GM19239 (cell line): ENCODE measurements around the gene ZP4.

Experiments used
- DNase-seq: peaks from one replicate; pipeline ENCODE4 v3.0.0; 2011; ENCODE audit warnings: low spot score; ENCODE audit not compliant: insufficient read length
- FAIRE-seq: peaks from 2 replicates; lab custom pipeline; 2011; peaks lifted over from hg19 to GRCh38; lab: Jason Lieb, UNC

The ZP4 gene, protein sequence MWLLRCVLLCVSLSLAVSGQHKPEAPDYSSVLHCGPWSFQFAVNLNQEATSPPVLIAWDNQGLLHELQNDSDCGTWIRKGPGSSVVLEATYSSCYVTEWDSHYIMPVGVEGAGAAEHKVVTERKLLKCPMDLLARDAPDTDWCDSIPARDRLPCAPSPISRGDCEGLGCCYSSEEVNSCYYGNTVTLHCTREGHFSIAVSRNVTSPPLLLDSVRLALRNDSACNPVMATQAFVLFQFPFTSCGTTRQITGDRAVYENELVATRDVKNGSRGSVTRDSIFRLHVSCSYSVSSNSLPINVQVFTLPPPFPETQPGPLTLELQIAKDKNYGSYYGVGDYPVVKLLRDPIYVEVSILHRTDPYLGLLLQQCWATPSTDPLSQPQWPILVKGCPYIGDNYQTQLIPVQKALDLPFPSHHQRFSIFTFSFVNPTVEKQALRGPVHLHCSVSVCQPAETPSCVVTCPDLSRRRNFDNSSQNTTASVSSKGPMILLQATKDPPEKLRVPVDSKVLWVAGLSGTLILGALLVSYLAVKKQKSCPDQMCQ

DNA sequence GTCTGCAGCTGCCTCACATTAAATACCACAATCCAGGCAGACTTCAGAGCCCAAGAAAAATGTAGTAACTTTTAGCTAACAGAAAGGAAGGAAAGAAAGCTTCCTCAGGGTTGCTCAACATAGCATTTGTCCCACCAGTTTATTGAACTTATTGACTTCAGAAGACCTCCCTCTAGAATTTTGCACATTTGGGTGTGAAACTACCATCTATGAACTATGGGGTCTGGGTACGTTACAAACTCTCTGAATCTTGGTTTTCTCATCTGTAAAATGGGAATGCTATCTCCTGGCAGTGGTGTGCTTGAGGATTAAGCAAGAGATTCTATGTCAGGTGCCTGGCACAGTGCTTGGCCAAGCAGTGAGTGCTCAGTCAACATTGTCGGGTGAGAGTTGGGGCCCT, at the start of gene ZP4:
Gene ZP4 (minus strand): TSS at position 101 of the 400 bp plus-strand sequence. CDS start 287 bp downstream, outside the sequence.
- FAIRE-seq (no peak), DNase-seq (no peak)

DNA sequence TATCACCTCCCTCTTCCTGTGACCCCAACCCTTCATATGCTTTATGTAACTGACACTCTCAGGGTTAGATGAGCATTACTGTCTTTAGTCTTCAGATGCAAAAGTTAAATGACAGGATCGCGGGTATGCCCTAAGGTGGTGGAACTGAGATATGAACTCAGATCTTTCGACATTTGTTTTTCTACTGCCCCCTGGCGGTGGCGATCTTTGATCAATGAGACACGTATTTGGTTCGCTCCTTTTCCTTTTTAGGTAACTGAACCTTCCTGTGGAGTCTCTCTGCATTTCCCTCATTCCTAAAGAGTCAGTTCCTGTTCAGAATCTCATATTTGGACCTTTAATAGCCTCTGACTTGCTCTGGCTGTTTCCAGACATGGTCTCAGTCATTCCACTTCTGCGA, 47.8 kb upstream of the ZP4 start:
- DNase-seq (no peak), FAIRE-seq (no peak)

DNA sequence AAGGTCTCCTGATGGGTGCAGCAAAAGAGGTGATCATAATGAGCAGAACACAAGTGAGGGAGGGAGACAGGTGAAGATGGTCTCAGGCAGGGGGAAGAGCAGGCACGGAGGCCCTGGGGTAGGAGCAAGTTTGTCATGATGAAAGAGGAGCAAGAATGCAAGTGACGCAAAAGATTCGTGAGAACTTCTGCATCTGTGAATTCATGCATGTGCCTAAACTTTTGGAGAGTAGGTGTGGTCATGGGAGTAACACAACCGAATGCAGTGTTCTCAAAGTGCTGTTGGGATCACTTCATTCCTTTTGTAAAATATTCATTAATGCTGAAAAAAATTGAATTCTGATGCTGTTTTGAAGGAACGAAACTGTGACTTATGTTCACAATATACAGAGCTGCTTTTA, 47.3 kb upstream of the ZP4 start:
- FAIRE-seq (no peak), DNase-seq (no peak)

DNA sequence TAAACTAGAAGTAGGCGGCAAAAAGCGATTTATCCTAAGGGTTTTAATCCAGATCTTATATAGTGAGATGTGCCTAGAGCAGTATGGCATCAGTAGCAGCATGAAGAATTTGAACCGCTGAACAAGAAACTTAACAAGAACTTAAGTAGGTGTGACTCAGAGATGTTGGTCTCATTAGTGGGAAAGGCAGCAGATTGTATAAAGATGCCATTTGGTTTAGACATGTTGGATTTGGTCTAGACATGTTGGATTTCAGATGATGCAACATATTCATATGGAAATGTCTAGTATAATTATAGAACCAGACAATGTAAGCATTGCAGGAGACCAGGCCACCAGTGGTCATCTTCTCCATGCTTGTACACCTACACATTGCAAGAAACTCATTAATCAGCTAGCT, 42.1 kb upstream of the ZP4 start:
- FAIRE-seq (no peak), DNase-seq (no peak)

DNA sequence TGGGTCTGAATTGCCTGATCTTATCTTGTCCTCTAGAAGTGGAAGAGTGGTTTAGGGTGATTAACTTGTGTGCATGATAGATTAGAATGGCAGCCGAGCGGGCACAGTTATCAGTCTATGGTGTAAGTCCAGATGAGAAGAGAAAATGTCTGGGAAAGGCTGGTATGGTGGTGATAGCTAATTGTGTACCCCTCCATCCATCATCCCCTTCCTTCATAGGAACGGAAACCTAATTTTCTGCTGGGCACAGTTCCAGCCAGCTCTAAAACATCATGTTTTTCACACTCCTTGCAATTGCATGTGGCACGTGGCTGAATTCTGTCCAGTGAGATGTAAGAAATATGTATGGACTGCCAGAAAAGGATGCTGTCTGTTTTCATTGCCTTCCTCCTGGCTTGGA, 40.9 kb upstream of the ZP4 start:
- FAIRE-seq (no peak), DNase-seq (no peak)

DNA sequence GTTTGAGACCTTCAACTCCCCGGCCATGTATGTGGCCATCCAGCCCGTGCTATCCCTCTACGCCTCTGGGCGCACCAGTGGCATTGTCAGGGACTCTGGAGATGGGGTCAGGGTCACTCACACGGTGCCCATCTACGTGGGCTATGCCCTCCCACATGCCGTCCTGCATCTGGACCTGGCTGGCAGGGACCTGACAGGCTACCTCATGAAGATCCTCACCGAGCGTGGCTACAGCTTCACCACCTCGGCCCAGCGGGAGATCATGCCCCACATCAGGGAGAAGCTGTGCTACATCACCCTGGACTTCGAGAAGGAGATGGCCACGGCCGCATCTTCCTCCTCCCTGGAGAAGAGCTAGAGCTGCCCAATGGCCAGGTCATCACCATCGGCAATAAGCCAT, 36.5 kb upstream of the ZP4 start:
- no peak for DNase-seq
- FAIRE-seq, result no peak

DNA sequence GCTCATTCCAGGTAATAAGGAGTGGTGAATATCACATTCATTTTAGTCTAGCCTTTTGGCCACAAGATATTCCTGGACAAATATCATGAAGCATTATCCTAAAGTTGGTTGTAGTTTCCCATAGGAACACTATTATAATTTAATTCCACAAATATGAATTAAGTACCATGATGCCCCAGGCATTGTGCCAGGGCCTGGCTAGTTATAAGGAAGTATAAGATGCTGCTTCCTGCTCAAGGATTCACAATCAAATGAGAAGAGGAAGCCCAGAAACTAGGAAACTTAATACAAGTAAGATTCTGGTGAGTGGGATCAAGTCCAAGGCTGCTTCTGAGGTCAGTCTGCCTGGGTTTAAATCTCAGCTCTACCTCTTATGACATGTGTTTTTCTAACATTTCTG, 30.6 kb upstream of the ZP4 start:
- FAIRE-seq (no peak), DNase-seq (no peak)

DNA sequence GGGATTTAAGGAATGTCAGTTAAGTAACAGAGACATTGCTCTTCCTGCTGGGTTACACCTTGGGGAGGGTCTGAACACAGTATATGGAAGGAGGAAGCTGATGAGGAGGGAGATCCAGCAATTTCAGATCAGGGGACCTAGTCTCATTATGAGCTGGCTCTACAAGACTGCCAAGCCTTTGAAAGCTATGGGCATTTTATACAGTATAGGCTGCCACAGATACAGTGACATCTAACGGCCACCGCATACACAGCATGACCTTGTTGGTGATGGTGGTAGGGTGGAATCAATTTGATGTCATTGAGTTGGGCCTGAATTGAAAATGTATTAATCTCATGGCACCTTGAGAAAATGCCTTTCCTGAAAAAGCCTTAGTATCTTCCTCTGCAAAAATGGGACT, 22.6 kb upstream of the ZP4 start:
- DNase-seq, result no peak

DNA sequence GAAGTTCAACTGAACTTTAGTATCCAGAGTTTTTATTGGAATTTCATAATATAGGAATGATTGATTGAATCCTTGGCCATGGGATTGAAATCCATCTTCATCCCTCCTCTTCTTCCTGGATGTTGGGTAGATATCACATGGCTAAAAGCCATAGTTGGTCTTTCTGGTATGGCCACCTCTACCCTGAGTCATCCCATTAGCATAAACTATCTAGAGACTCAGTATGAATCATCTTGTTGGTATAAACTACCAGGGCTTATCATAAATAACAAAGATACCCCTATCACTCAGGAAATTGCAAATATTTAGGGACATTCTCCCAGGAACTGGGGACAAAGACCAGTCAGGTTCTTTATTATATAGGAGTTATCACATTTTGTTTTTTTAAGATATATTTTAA, 21.2 kb upstream of the ZP4 start:
- no peak for FAIRE-seq
- no peak for DNase-seq

More for the DNA sequence above, 22.6 kb upstream of the ZP4 start:
- no peak for FAIRE-seq

DNA sequence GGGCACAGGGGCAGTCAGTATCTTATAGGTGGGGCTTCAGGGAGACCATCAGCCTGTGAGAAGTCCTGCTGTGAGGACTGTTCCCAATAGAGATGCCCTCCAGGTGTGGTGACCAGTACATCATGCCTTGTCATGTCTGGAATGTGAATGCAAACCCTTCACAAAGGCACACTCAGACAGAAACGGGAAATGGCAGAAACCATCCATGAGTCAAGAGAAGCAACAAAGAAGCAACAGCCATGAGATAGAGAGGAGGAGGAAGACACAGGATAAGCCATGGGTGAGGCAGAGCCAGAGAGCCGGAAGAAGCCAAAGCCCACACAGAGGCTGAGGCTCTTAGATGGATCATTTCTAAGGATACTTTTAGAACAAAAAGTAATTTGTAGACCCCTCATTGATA, 20.1 kb upstream of the ZP4 start:
- DNase-seq, result no peak
- FAIRE-seq, result no peak

DNA sequence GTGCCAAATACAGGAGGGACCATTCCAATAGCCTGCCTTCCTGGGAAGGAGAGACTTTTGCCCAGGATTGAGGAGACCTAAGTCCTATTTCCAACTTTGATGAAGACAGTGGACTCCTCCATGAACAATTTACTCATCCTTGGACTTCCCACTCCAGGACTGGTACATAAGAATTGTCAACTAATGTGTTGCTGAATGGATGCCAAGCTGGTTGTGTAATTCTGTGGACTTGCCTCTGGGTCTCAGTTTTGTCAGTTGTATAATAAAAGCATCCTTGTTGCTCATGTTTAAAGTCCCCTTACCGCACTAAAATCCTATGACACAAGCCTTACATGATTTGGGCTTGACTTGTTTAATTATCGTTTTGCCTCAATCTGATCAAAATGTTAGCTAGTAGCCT, 13.2 kb upstream of the ZP4 start:
- DNase-seq (no peak), FAIRE-seq (no peak)

DNA sequence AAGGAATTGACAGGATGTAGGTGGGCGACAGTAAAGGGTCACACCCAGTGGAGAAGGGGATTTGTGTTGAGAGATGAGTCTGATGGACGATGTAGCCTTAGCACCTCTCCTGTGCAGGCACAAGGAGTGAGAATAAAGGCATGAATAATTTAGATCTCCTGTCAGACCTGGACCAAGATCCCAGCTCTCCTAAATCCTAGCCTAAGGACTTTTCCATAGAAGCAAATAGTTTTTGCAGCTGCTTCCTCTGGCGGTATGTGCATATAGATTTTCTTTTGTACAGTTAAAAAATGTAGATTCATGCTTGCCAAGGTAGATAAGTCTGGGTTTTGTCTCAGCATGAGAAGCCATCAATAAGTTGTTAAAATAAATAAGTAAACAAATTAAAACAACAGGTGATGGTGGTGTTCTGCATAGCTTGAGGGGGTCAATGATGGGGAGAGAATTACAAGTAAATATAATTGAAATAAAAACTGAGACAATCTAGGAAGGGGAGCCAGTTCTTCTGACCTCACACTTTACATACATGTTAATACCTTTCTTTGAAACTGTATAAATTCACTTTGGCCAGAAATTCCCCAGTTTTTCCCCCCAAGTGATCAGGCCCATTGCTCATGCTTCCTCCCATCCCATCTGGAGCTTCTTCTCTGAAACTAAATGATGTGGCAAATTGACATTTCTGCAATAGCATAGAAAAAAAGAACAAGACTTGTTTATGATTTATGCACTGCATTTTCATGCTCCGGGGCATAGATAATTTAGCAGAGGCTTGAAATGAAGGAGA, 12.4 kb upstream of the ZP4 start:
- FAIRE-seq (no peak), DNase-seq (no peak)

DNA sequence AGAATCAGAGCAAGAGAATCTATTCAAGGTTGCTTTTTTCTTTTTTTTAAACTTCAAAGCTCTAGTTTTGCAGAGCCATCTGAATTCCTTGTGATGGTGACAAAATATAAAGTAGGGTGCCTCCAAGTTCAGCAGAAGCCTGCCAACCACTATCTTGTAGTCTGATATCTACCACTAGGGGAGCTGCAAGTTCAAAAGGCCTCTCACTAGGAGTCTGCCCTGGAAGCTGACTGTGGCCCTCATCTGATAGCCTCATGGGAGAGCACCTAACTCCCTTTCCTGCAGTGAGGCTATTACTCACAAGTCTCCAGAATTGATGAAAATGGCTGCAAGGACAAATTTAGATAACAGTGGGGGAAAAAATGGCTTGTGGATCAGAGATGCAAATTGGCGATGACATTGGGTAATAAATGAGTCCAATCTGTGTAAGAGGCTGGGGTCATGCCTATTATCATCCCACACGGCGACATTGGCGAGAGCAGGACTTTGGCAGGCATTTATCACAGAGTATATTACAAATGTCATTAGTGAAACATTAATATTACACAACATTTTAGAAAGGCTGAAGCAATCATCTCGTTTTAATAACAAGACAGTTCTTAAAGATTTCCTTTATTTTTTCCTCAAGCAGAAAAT, 10.7 kb upstream of the ZP4 start:
- no peak for FAIRE-seq
- no peak for DNase-seq

DNA sequence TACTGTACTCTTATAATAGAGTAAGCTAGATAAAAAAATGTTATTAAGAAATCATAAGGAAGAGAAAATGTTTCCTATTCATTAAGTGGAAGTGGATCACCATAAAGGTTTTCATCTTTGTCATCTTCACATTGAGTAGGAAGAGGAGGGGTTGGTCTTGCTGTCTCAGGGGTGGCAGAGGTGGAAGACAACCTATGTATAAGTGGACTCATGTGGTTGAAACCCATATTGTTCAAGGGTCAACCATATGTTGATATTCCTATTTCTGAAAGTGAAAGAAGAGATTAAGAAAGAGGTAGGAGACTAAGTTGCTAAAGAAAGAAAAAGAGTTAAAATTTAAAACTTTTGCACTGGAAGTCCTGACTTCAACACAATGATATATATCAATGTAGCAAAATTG, 4.9 kb upstream of the ZP4 start:
- FAIRE-seq (no peak), DNase-seq (no peak)

DNA sequence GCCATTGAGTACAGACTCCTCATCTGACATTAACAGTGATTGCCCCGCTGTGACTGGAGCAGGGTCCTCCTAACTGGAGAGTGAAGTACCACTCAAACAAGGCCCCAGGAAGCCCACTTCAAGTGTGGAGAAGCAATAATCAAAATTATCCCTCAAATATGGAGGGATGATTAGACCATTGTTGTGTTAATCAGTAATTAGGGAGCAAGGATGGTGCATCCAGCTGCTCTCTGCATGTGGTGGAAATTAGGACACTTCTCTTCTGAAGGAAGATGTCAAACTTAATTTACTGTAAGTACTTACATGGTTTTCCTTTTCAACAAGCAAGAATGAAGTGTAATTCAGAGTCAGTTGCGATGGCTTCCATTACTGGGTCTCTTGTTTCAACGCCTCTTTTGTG, 3.4 kb upstream of the ZP4 start:
- no peak for DNase-seq
- FAIRE-seq, result no peak

DNA sequence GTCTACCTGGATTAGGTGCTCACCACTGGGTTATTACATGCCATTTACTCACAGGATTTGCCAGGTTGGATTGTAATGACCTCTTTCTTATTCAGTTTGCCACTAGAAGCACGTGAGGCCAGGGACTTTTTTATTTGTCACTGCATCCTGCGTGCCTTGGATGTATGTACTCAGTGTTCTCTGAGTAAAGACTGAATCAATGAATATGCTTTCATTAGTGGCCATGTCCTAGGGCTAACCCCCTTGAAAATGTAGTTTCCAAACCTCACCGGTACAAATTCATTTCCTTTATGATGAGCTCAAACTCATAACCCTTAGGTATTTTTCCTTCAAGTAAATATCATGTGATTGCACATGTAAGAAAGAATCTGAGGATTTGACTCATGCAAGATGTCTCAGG, 1.3 kb upstream of the ZP4 start:
- no peak for FAIRE-seq
- no peak for DNase-seq

DNA sequence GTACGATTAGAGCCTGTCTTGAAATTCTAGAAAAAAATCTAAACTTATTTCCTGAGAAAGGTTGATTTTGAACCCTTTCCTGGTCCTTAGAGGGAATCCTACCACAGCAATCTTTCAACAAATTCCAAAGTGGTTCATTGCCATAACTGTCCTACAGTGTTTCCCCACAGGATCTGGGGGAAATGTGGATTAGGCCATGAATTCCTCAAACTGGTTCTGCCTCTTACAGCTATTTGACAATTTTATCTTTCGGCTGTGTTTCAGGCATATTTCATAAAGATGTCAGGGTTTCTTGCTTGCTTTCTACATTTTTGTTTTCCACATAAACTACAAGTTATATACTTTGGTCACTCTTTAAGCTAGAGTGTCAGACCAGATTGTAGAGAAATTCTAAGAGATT, 544 bp upstream of the ZP4 start:
- DNase-seq, result no peak
- no peak for FAIRE-seq

DNA sequence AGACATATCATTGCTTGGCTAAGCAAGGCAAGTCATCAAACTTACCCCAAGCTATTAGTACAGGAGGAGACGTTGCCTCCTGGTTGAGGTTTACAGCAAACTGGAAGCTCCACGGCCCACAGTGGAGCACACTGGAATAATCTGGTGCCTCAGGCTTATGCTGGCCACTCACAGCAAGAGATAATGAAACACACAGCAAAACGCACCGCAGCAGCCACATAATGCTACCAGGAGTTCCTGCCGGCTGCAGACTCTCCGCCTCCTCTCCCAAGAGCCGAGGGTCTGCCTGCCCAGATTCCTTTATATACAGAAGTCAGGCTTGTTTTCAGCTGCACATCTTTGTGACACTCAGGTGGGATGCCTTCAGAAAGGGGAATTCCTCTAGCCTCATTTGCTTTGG, 306 bp downstream of the ZP4 start:
- DNase-seq, result no peak
- no peak for FAIRE-seq

DNA sequence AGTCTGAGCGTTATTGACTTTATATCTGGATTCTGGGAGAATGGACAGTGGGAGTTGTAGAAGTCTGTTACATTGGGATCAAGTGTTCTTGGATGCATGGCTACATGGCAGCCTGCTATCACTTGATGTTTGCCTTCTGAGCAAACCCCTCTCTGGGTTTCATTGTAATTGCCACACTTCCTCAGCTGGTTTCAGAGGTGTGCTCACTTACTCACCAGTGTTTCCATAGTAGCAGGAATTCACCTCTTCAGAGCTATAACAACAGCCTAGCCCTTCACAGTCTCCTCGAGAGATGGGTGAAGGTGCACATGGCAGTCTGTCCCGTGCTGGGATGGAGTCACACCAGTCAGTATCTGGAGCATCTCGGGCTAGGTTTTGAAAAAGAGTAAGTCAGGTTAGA, 2.6 kb downstream of the ZP4 start:
- DNase-seq (no peak), FAIRE-seq (no peak)

DNA sequence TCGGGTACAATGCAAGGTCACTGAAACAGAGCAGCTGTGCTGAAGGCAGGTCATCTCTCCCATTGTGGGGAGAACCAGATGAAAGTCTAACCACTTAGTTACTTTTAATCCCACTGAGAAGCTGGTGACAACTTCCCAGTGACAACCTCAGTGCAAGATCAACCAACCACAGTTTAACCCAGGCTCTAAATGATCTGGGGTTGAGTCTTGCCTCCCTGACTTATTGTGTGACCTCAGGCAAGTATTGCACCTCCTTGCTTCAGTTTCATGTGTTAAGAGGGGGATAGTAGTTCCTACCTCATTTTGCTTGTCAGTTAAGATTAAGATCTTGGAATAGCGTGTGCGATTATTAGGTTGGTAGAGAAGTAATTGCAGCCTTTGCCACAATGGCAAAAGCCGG, 3.2 kb downstream of the ZP4 start:
- DNase-seq (no peak), FAIRE-seq (no peak)

DNA sequence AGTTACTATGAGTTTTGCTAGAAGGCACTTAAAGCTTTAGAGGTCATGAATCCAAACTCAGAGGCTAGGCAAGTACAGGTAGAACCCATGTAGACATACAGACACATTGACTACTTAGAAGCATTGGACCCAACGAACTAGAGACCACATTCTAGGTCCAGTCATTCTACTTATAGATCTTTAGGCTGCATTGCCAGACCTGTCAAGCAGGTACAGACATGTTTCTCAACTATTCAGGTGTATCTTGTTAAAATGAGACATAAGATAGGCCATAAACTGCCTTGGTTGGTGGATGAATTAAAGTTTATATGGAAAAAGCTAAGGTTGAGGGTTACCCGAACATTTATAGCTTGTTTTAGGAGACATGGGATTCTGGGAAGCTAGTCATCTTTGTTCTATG, 6.5 kb downstream of the ZP4 start:
- DNase-seq (no peak), FAIRE-seq (no peak)
